ENCODE results near the gene AIDA. TPM values are rescaled to one million over a fixed set of nuclear protein-coding genes. Genes with fewer than 3 reads are reported as not detected.

Gene AIDA
- polyA plus RNA-seq, 1 of the 3 experiments (the other 2 are of a cell fraction): 20.8 TPM

DNA sequence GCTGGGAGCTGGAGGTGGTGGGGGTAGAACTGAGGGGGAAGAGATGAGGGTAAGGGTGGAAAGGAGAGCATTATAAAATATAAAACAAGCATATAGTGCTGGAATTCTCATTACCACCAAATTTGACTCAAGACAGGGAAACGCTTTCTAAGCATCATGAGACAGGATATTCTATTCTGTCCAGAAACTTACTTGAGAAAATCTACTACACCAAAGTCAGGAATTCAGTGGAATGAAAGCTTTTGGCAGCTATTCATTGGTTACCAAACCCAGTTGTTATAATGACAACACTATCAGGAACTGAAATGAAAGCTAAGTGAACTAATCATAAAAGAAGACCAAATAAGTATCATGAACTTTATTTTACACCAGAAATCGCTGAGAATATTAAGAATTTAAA is 14.5 kb downstream of the AIDA start:
- TF ChIP-seq NRF1 (IDR thresholded peaks at IDR 0.05; ENCODE audit: low read depth, low read length): no peak
- TF ChIP-seq ZBTB33 (IDR thresholded peaks at IDR 0.05; ENCODE audit: borderline replicate concordance, low read depth): no peak
- no peak for TF ChIP-seq SMC3 (IDR thresholded peaks at IDR 0.05; ENCODE audit: low read depth, low read length)
- no peak for TF ChIP-seq RXRA (IDR thresholded peaks at IDR 0.05; ENCODE audit: borderline replicate concordance, low read depth)
- TF ChIP-seq, protein P1, sequence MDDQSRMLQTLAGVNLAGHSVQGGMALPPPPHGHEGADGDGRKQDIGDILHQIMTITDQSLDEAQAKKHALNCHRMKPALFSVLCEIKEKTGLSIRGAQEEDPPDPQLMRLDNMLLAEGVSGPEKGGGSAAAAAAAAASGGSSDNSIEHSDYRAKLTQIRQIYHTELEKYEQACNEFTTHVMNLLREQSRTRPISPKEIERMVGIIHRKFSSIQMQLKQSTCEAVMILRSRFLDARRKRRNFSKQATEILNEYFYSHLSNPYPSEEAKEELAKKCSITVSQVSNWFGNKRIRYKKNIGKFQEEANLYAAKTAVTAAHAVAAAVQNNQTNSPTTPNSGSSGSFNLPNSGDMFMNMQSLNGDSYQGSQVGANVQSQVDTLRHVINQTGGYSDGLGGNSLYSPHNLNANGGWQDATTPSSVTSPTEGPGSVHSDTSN (IDR thresholded peaks at IDR 0.05): no peak
- no peak for TF ChIP-seq MXI1 (IDR thresholded peaks at IDR 0.05; ENCODE audit: low read depth, low read length)
- no peak for TF ChIP-seq EP300 (IDR thresholded peaks at IDR 0.05; ENCODE audit: borderline replicate concordance in 1 of 2, low read depth in 1 of 2, low read length in 1 of 2)
- TF ChIP-seq FOSL2 (IDR thresholded peaks at IDR 0.05; ENCODE audit: borderline replicate concordance, low read depth): no peak
- no peak for TF ChIP-seq TEAD4 (IDR thresholded peaks at IDR 0.05; ENCODE audit: borderline replicate concordance, insufficient read depth)
- no peak for TF ChIP-seq REST (IDR thresholded peaks at IDR 0.05; ENCODE audit: low read depth, low read length)
- no peak for TF ChIP-seq JUND (IDR thresholded peaks at IDR 0.05)
- TF ChIP-seq TAF1 (IDR thresholded peaks at IDR 0.05; ENCODE audit: borderline replicate concordance, low read depth, low read length): no peak
- TF ChIP-seq POLR2AphosphoS5 (IDR thresholded peaks at IDR 0.05; ENCODE audit: low read depth, low read length): no peak
- TF ChIP-seq MEF2A (IDR thresholded peaks at IDR 0.05; ENCODE audit: borderline replicate concordance, low read depth): no peak
- TF ChIP-seq RFX5 (IDR thresholded peaks at IDR 0.05; ENCODE audit: low read length): no peak
- no peak for TF ChIP-seq GATA2 (CRISPR knock-in tag; IDR thresholded peaks at IDR 0.05)
- TF ChIP-seq NFIC (IDR thresholded peaks at IDR 0.05; ENCODE audit: borderline replicate concordance): no peak
- TF ChIP-seq ELF1 (IDR thresholded peaks at IDR 0.05): no peak
- 85% methylated on average over 2 of the region's 2 CpGs for WGBS (ENCODE audit: low lambda C conversion rate)
- Histone ChIP-seq H3K27me3 (ENCODE audit: insufficient read depth) (no peaks in the 10 kb centered on the region), H4K20me1 (ENCODE audit: insufficient read depth) (no peaks in the 10 kb centered on the region), H3K4me2 (no peak overlapping the region), H2AFZ (ENCODE audit: low read depth) (no peak overlapping the region), H3K4me3 (ENCODE audit: low read depth in 2 of 2, low read length in 1 of 2) (no peak overlapping the region), H3K4me1 (ENCODE audit: control insufficient read depth in 1 of 2, insufficient read depth in 2 of 2, low read depth in 1 of 2, low read length in 1 of 2) (peaks cover 0 to 7% of the 10 kb centered on the region in 2 experiments; a peak in 2 of 4 replicates), H3K36me3 (replicated peaks in 1 of 2; ENCODE audit: control insufficient read depth in 1 of 2, insufficient read depth in 2 of 2, low read length in 1 of 2) (peaks cover 29 to 61% of the 10 kb centered on the region in 2 experiments), H3K9ac (no peak overlapping the region), H3K9me2 (no peaks in the 10 kb centered on the region), H3K9me3 (no peaks in the 10 kb centered on the region), H3K79me2 (ENCODE audit: insufficient read depth) (peaks cover 56% of the 10 kb centered on the region), H3F3A (replicated peaks; ENCODE audit: insufficient read depth) (peaks cover 5% of the 10 kb centered on the region), H3K27ac (ENCODE audit: low read depth in 2 of 2, low read length in 1 of 2) (peak overlapping the region in 1 of 2 experiments; percentile 32; a peak in 1 of 4 replicates)
- ChIA-PET POLR2A (interaction anchor here (0.6 kb wide), 1 partner anchor 18 kb away, joined by 3 read pairs; no protein-coding TSS in a partner anchor), CTCF (interaction anchor here (1.3 to 1.6 kb wide), 2 partner anchors 14 to 63 kb away, joined by 3 read pairs; no protein-coding TSS in a partner anchor)
- DNase-seq: no peak
